Sigmoid colon (tissue), 4 donors: ENCODE results near the gene MARCHF6.

ENCODE experiments used
- POLR2A ChIP-seq, 2 donors: fragments of 450-650 bp; IDR thresholded peaks; one replicate each; pipeline ENCODE4 v1.6.1; 2016; ENCODE audit warnings: antibody characterized with exemption in 2 of 2, mild to moderate bottlenecking in 2 of 2, moderate library complexity in 2 of 2
- POLR2AphosphoS5 ChIP-seq, 4 donors: sonication (generic); formaldehyde crosslinking; IDR thresholded peaks; one replicate each; pipeline ENCODE4 v1.6.1; 2017; ENCODE audit warnings: antibody characterized with exemption in 4 of 4

DNA sequence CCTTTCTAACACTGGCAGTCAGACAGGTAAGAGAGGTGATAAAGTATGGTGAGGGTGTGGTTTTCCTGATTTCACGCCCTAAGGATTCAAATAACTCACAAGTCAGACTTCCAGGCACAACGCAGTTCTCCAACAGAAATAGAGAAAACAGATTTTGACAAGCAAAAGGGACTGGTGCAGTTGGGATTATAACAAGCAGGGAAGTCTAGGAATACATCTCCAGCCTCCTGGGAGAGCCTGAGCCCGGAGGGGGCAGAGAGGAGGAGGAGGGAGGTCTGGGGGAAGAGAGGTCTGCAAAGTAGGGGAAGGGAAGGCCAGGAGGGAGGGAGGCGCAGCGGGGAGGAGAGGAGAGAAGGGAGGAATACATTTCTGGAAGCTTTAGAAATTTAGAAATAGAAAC is 47.4 kb upstream of the MARCHF6 start:
- TF ChIP-seq POLR2AphosphoS5 (IDR thresholded peaks at IDR 0.05) = no peak
- TF ChIP-seq POLR2A (IDR thresholded peaks at IDR 0.05) = no peak
